Activated CD8-positive, alpha-beta memory T cell treated with anti-CD3 and anti-CD28 coated beads, Interleukin-2, amount 10 ng/mL, durations not matched to agents 7 days and 5 days (primary cell): Measurements from ENCODE around the gene SHFL. TPM values are rescaled to one million over a fixed set of nuclear protein-coding genes. Genes with fewer than 3 reads are reported as not detected.

Source experiments
- ATAC-seq: fragments of 150-1000 bp; cut with Tn5 transposase; one replicate; pipeline ENCODE4 v1.10.0; 2021; ENCODE audit warnings: moderate library complexity
- CTCF ChIA-PET: fragments of 350-600 bp; sonication (Branson Sonifier 250); formaldehyde crosslinking; loops from one replicate; lab custom pipeline; 2021; ENCODE audit warnings: antibody characterized with exemption; lab: Charles Lee
- DNase-seq: peaks from one replicate; pipeline ENCODE4 v3.0.0-alpha.2; 2020
- H3K27ac Mint-ChIP-seq: one replicate; pipeline ENCODE4 v1.8.0; 2021; ENCODE audit warnings: mild to moderate bottlenecking, mixed read lengths
- H3K27me3 Mint-ChIP-seq: one replicate; pipeline ENCODE4 v1.8.0; 2021; ENCODE audit warnings: mixed read lengths
- H3K36me3 Mint-ChIP-seq: one replicate; pipeline ENCODE4 v1.8.0; 2021; ENCODE audit warnings: mild to moderate bottlenecking, mixed read lengths
- H3K4me1 Mint-ChIP-seq: one replicate; pipeline ENCODE4 v1.8.0; 2021; ENCODE audit warnings: mixed read lengths
- H3K4me3 Mint-ChIP-seq: one replicate; pipeline ENCODE4 v1.8.0; 2021; ENCODE audit warnings: mild to moderate bottlenecking, moderate library complexity, mixed read lengths
- H3K9me3 Mint-ChIP-seq: one replicate; pipeline ENCODE4 v1.8.0; 2022; ENCODE audit warnings: low read depth, mixed read lengths
- total RNA-seq, 2 experiments: library from RNA; stranded (reverse); gene quantifications; one replicate each; pipeline ENCODE4 v1.2.3, GENCODE V29; 2021

The SHFL gene
- total RNA-seq, 2 experiments from 2014 or later, result 95.3 to 146 TPM

DNA sequence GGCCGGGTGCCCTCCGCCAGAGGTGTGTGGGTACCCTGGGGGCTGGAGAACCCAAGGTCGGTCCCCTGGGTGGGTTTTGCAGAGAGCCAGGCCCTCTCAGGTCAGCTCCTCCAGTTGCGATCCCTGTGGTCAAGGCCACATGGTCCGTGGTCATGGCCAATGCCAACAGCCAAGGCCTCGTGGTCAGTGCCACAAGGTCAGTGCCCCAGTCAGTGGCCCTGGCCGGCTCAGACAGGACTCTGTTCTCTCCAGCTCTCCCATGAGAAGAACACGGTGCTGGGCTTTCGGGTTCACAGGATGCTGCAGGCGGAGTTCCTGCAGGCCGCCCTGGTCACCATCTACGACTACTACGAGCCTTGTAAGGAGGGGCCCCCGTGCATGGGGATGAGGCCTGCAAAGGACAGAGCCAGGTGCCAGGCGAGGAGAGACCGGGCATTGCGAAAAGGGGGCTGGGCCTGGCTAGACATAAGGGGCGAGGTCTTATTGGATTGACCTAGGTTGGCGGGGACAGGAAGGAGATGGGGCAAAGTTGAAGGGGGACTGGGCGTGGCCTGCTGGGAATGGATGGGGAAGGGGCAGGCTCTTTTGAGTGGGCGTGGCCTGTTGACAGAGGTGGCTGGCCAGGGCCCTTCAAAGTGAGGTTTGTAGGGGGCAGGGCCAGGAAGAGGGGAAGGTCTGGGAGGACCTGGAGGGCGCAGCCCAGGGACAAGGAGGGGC lies 15.2 kb upstream of the SHFL start:
- H3K36me3 Mint-ChIP-seq, result no peaks in the 10 kb centered on the region
- H3K4me1 Mint-ChIP-seq, result peaks cover 10% of the 10 kb centered on the region
- ATAC-seq (no peak), DNase-seq (no peak)
- no peak overlapping the region for H3K4me3 Mint-ChIP-seq
- peaks cover 2% of the 10 kb centered on the region for H3K9me3 Mint-ChIP-seq
- peaks cover 3% of the 10 kb centered on the region for H3K27me3 Mint-ChIP-seq
- CTCF ChIA-PET, result no interaction called here
- no peak overlapping the region for H3K27ac Mint-ChIP-seq

DNA sequence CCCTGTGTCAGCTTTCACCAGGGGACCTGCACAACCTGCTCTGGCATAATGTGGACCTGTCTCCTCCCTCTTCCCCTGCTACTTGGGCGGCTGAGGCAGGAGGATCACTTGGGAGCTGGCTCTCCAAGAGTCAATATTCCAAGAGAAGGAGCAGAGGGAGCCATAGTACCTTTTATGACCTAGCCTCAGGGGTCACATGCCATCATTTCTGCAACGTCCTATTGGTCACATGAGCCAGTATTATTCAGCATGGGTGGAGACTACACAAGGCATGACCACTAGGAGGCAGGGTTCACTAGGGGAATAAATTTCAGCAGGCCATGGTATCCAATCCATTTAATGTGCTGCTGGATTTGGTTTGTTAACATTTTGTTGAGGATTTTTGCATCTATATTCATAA lies 12.0 kb upstream of the SHFL start:
- no peak overlapping the region for H3K4me3 Mint-ChIP-seq
- no peaks in the 10 kb centered on the region for H3K4me1 Mint-ChIP-seq
- peaks cover 8% of the 10 kb centered on the region for H3K27me3 Mint-ChIP-seq
- H3K9me3 Mint-ChIP-seq, result peaks cover 2% of the 10 kb centered on the region
- CTCF ChIA-PET, result interaction anchor here (0.6 to 1.6 kb wide), 4 partner anchors 22 to 238 kb away, joined by 3 to 7 read pairs (median 3); no protein-coding TSS in a partner anchor
- DNase-seq (peak; percentile 73), ATAC-seq (peak; percentile 81)
- H3K36me3 Mint-ChIP-seq, result no peaks in the 10 kb centered on the region
- no peak overlapping the region for H3K27ac Mint-ChIP-seq

DNA sequence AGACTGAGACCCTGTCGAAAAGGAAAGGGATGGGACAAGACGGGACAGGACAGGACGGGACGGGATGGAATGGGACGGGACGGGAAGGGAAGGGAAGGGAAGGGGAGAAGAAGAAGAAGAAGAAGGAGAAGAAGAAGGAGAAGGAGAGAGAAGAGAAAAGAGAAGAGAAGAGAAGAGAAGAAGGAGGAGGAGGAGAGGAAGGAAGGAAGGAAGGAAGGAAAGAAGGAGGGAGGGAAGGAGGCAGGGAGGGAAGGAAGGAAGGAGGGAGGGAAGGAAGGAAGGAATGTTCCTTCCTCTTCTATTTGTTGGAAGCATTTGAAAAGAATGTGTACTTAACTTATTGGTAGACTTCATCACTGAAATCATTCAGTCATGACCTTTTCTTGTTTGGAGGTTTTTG lies 9.6 kb upstream of the SHFL start:
- no peak overlapping the region for H3K4me3 Mint-ChIP-seq
- DNase-seq, result no peak
- H3K36me3 Mint-ChIP-seq, result no peaks in the 10 kb centered on the region
- peaks cover 11% of the 10 kb centered on the region for H3K27me3 Mint-ChIP-seq
- H3K27ac Mint-ChIP-seq, result no peak overlapping the region
- no peak for ATAC-seq
- no peaks in the 10 kb centered on the region for H3K4me1 Mint-ChIP-seq
- CTCF ChIA-PET, result interaction anchor here (1.0 to 2.2 kb wide), 3 partner anchors 13 to 173 kb away, joined by 3 to 15 read pairs (median 3); partner anchors contain the start of gene P2RY11
- peaks cover 2% of the 10 kb centered on the region for H3K9me3 Mint-ChIP-seq

DNA sequence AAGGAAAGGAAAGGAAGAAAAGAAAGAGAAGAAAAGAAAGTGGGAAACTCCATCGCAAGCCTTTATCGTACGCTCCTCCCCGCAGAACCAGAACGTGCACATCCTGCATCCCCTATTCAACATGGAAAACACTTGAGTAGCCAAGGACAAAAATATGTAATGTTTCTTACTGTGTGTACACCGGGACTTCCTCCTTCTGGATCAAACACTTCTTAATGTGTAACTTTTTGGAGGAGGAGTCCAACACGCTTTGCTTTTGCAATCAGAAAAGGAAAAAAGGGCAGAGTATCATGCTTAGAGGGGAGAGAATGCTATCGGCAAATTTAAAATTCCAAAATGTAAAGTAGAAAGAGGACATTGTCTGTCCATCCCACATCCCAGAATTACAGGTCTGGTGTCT lies 7.8 kb upstream of the SHFL start:
- H3K36me3 Mint-ChIP-seq, result no peaks in the 10 kb centered on the region
- no peak overlapping the region for H3K4me3 Mint-ChIP-seq
- H3K4me1 Mint-ChIP-seq, result no peaks in the 10 kb centered on the region
- ATAC-seq (no peak), DNase-seq (no peak)
- CTCF ChIA-PET, result no interaction called here
- H3K27me3 Mint-ChIP-seq, result peaks cover 11% of the 10 kb centered on the region
- H3K9me3 Mint-ChIP-seq, result peaks cover 2% of the 10 kb centered on the region
- H3K27ac Mint-ChIP-seq, result no peak overlapping the region

DNA sequence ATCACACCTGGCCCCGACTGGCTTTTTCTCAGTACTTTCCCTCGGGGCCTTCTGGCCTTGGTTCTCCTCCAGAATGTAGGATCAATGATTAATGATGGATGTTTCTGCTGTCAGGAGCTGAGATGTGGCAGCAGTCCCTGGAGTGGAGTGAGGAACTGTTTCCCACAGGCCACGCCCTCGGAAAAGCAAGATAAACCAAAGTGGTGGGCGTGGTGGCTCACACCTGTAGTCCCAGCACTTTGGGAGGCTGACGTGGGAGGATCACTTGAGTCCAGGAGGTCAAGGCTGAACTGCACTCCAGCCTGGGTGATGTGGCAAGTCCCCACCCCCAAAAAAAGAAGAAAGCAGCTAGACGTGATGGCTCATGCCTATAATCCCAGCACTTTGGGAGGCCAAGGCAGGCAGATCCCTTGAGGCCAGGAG lies 7.1 kb upstream of the SHFL start:
- H3K27me3 Mint-ChIP-seq, result peaks cover 11% of the 10 kb centered on the region
- ATAC-seq (no peak), DNase-seq (no peak)
- H3K4me3 Mint-ChIP-seq, result no peak overlapping the region
- CTCF ChIA-PET, result no interaction called here
- H3K4me1 Mint-ChIP-seq, result no peaks in the 10 kb centered on the region
- no peaks in the 10 kb centered on the region for H3K36me3 Mint-ChIP-seq
- H3K27ac Mint-ChIP-seq, result no peak overlapping the region
- peaks cover 2% of the 10 kb centered on the region for H3K9me3 Mint-ChIP-seq

DNA sequence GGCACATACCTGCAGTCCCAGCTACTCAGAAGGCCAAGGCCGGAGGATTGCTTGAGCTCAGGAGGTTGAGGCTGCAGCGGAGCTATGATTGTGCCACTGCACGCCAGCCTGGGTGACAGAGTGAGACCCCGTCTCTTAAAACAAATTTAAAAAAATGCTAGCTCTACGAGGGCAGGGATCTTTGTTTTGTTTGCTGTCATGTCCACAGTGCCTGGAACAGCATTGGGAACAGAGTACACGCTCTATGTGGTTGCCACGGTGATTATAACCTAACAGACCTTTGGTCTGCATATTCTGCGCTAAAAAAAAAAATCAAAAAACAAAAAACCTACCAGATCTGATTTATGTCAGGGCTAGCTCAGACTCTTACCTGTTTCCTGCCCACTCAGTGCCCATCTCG lies 2.2 kb upstream of the SHFL start:
- Mint-ChIP-seq H3K36me3 (peaks cover 11% of the 10 kb centered on the region), H3K27ac (no peak overlapping the region), H3K9me3 (no peaks in the 10 kb centered on the region), H3K4me1 (peaks cover 14% of the 10 kb centered on the region), H3K27me3 (peaks cover 6% of the 10 kb centered on the region), H3K4me3 (no peak overlapping the region)
- CTCF ChIA-PET, result interaction anchor here (0.8 to 2.5 kb wide), 7 partner anchors 14 to 153 kb away, joined by 3 to 14 read pairs (median 4); partner anchors contain the start of gene P2RY11
- ATAC-seq, result no peak
- DNase-seq, result no peak

DNA sequence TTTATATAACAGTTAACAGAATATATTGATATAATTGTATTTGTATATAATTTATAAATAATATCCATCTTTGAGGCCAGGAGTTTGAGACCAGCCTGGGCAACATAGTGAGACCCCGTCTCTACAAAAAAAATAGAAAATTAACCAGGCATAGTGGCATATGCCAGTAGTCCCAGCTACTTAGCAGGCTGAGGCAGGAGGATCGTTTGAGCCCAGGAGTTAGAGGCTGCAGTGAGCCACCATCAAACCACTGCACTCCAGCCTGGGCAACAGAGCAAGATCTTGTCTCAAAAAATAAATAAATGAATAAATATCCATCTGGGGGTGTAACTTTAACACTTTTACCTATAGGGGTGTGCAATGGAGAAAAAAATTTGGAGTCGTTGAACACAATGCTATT lies 1.3 kb upstream of the SHFL start:
- peaks cover 23% of the 10 kb centered on the region for H3K4me1 Mint-ChIP-seq
- H3K36me3 Mint-ChIP-seq, result peaks cover 20% of the 10 kb centered on the region
- no peaks in the 10 kb centered on the region for H3K9me3 Mint-ChIP-seq
- no peak for DNase-seq
- no peak overlapping the region for H3K4me3 Mint-ChIP-seq
- CTCF ChIA-PET, result interaction anchor here (0.8 to 2.5 kb wide), 5 partner anchors 13 to 154 kb away, joined by 3 to 14 read pairs (median 4); partner anchors contain the start of gene P2RY11
- H3K27ac Mint-ChIP-seq, result no peak overlapping the region
- no peak for ATAC-seq
- H3K27me3 Mint-ChIP-seq, result peaks cover 3% of the 10 kb centered on the region

DNA sequence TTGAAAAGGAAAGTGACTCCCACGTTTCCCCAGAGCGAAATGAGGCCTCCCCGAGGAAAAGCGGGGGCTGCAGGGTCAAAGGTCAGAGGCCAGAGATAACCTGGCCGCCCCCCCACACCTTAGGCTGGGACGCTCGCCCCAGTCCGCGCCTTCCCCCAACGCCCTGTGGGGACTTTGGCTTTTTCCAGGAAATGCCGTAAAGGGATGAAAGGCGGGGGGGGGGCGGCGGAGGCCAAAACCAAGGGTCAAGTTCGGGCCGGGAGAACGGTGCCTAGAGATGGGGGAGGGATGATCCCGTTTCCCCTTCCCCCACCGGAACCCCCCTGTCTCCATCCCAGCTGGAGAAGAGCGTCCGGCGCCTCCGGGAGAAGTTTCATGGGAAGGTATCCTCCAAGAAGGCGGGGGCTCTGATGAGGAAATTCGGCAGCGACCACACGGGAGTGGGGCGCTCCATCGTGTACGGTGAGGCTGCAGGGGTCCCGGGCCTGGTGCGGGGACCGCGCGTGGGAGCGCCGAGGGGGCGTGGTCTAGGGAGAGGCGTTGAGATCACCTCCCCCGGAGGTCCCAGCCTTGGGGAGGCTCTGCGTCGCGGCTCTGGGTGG lies 575 bp downstream of the SHFL start:
- ATAC-seq (peak; percentile 31), DNase-seq (peak; percentile 68)
- peak overlapping the region; percentile 83 for H3K27ac Mint-ChIP-seq
- H3K4me3 Mint-ChIP-seq, result peak overlapping the region; percentile 79
- no peaks in the 10 kb centered on the region for H3K9me3 Mint-ChIP-seq
- H3K36me3 Mint-ChIP-seq, result peaks cover 33% of the 10 kb centered on the region
- peaks cover 35% of the 10 kb centered on the region for H3K4me1 Mint-ChIP-seq
- H3K27me3 Mint-ChIP-seq, result no peaks in the 10 kb centered on the region
- CTCF ChIA-PET, result no interaction called here

DNA sequence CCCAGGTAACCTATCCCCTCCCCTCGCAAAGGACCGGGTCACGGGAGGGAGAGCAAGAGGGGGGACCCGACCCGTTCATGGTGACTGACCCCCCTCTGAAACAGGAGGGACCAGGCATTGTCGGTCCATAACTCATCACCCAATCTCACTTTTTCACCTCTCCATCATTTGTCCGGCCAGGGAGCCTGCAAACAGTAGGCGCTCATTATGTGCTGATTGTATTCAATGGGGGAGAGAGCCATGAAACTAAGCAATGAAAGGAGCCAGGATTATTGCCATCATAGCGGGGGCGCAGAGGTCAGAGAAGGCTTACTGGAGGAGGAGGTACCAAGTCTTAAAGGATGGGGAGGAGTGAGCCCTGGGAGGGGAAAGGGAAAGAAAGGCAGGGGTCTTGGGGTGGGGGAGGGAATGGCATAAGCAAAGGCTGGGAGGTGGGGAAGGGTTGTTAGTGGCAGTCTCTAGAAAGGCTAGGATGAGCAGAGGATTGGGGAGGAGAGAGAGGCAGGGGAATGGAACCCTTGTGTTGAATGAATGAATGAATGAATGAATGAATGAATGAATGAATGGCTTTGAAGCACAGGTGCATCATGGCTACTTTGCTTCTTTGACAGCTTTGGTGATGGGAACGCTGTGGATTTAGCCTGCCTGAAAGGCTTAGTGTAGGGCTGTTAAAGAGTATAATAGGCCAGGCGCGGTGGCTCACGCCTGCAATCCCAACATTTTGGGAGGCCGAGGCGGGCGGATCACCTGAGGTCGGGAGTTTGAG lies 1.4 kb downstream of the SHFL start:
- Mint-ChIP-seq H3K4me1 (peaks cover 39% of the 10 kb centered on the region), H3K9me3 (no peaks in the 10 kb centered on the region), H3K4me3 (peak overlapping the region; percentile 79), H3K27ac (peak overlapping the region; percentile 83), H3K36me3 (peaks cover 41% of the 10 kb centered on the region), H3K27me3 (no peaks in the 10 kb centered on the region)
- CTCF ChIA-PET, result no interaction called here
- DNase-seq (no peak), ATAC-seq (no peak)

DNA sequence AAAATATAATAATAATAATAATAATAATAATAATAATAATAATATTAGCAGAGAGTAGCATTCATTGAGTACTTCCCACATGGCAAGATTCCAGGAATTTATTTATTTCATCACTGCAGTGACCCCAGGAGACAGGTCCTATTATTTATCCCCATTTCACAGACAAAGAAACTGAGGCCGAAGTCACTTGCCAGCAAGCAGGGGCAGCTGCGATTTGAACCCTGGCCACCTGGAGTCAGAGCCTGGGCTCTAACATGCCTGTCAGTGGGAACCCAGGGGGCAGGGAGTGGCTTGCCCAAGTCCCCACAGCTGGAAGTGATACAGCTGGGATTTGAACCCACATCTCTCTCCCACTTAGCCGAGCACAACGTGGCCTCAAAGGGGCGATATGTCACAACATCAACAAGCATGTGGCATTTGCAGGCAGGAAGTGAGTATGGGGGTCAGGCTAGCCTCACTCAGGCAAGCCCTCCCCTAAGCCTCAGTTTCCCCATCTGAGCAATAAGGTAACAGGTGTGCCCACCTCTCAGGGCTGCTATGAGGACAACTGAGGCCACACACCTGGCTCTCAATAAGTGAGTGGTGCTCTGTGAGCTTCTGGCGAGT lies 2.9 kb downstream of the SHFL start:
- Mint-ChIP-seq H3K27ac (peak overlapping the region; percentile 37), H3K36me3 (peaks cover 54% of the 10 kb centered on the region), H3K27me3 (no peaks in the 10 kb centered on the region), H3K4me3 (no peak overlapping the region), H3K4me1 (peaks cover 41% of the 10 kb centered on the region), H3K9me3 (no peaks in the 10 kb centered on the region)
- ATAC-seq (no peak), DNase-seq (no peak)
- CTCF ChIA-PET, result no interaction called here

DNA sequence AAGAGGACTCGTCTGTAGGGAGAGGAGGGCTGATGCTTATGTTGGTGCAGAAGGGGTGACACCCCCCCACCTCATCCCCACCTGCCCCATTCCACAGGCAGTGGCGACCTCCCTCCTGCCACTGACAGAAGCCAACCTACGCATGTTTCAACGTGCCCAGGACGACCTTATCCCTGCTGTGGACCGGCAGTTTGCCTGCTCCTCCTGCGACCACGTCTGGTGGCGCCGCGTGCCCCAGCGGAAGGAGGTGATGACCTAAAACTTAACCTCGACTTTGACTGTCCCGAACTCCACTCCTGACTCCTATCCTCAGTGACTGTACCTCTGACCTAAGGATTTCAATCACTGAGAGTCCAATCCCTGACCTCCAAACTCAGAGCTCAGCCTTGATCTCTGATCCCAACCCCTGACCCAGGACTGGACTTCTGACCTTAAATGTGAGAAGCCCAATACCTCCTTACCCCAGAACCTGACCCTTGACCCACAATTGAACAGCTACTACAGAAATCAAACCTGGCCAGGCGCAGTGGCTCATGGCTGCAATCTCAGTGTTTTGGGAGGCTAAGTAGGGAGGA lies 3.8 kb downstream of the SHFL start:
- Mint-ChIP-seq H3K9me3 (no peaks in the 10 kb centered on the region), H3K27me3 (no peaks in the 10 kb centered on the region), H3K4me1 (peaks cover 41% of the 10 kb centered on the region), H3K4me3 (no peak overlapping the region), H3K36me3 (peaks cover 58% of the 10 kb centered on the region), H3K27ac (peak overlapping the region; percentile 37)
- ATAC-seq, result no peak
- DNase-seq, result no peak
- CTCF ChIA-PET, result interaction anchor here (1.0 kb wide), 3 partner anchors 9 to 14 kb away, joined by 3 to 6 read pairs (median 4); no protein-coding TSS in a partner anchor

DNA sequence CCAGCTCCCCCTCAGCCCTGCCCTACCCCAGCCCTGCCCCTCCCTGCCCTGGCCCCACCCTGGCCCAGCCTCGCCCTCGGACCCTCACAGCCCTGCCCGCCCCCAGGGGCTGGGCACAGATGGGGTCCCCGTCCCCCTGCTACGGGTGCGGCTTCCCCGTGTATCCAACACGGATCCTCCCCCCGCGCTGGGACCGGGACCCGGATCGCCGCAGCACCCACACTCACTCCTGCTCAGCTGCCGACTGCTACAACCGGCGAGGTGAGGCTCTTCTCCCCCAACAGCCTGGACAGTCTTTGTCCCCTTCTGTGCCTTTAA lies 5.2 kb downstream of the SHFL start:
- H3K4me1 Mint-ChIP-seq, result peaks cover 45% of the 10 kb centered on the region
- ATAC-seq (no peak), DNase-seq (no peak)
- CTCF ChIA-PET, result no interaction called here
- H3K27ac Mint-ChIP-seq, result peak overlapping the region; percentile 81
- peaks cover 60% of the 10 kb centered on the region for H3K36me3 Mint-ChIP-seq
- no peak overlapping the region for H3K4me3 Mint-ChIP-seq
- H3K27me3 Mint-ChIP-seq, result no peaks in the 10 kb centered on the region
- no peaks in the 10 kb centered on the region for H3K9me3 Mint-ChIP-seq
